ENCODE results near the gene TP53I13.

- TF ChIP-seq CTCF (tag by site-specific recombination; IDR thresholded peaks at IDR 0.05) (no peak), REST (tag by site-specific recombination; IDR thresholded peaks at IDR 0.05) (no peak), ZNF2 (tag by site-specific recombination; IDR thresholded peaks at IDR 0.05) (no peak), ZNF280C (tag by site-specific recombination; IDR thresholded peaks at IDR 0.05) (no peak), ZNF121 (tag by site-specific recombination; IDR thresholded peaks at IDR 0.05) (no peak), SP2 (tag by site-specific recombination; IDR thresholded peaks at IDR 0.05) (no peak), ZNF140 (tag by site-specific recombination; IDR thresholded peaks at IDR 0.05) (no peak), TCF7L2 (IDR thresholded peaks at IDR 0.05; ENCODE audit: borderline replicate concordance, low read depth, low read length) (no peak), TRIM28 (IDR thresholded peaks at IDR 0.05; ENCODE audit: borderline replicate concordance, low read length) (no peak), ZNF555 (tag by site-specific recombination; conservative IDR thresholded peaks at IDR 0.05) (no peak)
- TF ChIP-seq, protein P1, sequence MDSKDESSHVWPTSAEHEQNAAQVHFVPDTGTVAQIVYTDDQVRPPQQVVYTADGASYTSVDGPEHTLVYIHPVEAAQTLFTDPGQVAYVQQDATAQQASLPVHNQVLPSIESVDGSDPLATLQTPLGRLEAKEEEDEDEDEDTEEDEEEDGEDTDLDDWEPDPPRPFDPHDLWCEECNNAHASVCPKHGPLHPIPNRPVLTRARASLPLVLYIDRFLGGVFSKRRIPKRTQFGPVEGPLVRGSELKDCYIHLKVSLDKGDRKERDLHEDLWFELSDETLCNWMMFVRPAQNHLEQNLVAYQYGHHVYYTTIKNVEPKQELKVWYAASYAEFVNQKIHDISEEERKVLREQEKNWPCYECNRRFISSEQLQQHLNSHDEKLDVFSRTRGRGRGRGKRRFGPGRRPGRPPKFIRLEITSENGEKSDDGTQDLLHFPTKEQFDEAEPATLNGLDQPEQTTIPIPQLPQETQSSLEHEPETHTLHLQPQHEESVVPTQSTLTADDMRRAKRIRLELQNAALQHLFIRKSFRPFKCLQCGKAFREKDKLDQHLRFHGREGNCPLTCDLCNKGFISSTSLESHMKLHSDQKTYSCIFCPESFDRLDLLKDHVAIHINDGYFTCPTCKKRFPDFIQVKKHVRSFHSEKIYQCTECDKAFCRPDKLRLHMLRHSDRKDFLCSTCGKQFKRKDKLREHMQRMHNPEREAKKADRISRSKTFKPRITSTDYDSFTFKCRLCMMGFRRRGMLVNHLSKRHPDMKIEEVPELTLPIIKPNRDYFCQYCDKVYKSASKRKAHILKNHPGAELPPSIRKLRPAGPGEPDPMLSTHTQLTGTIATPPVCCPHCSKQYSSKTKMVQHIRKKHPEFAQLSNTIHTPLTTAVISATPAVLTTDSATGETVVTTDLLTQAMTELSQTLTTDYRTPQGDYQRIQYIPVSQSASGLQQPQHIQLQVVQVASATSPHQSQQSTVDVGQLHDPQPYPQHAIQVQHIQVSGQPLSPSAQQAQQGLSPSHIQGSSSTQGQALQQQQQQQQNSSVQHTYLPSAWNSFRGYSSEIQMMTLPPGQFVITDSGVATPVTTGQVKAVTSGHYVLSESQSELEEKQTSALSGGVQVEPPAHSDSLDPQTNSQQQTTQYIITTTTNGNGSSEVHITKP (tag by site-specific recombination; IDR thresholded peaks at IDR 0.05), result no peak
- TF ChIP-seq, protein P2, sequence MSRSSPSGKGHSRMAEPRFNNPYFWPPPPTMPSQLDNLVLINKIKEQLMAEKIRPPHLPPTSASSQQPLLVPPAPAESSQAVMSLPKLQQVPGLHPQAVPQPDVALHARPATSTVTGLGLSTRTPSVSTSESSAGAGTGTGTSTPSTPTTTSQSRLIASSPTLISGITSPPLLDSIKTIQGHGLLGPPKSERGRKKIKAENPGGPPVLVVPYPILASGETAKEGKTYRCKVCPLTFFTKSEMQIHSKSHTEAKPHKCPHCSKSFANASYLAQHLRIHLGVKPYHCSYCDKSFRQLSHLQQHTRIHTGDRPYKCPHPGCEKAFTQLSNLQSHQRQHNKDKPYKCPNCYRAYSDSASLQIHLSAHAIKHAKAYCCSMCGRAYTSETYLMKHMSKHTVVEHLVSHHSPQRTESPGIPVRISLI (tag by site-specific recombination; IDR thresholded peaks at IDR 0.05), result no peak
Observed at GRCh38 chr17:29582772-29583171, 14.3 kb downstream of the TP53I13 start.

Data from HEK293 (cell line).